GM12892 (cell line): ENCODE data around the gene FAM210B.

Source experiments
- POLR2A ChIP-seq: IDR thresholded peaks from 2 replicates; pipeline ENCODE4 v1.6.1; 2011; ENCODE audit warnings: low read depth, low read length, control low read depth
- POLR2AphosphoS5 ChIP-seq: IDR thresholded peaks from 2 replicates; pipeline ENCODE4 v1.6.1; 2011; ENCODE audit warnings: low read depth, low read length, control low read depth
- TAF1 ChIP-seq: IDR thresholded peaks from 2 replicates; pipeline ENCODE4 v1.6.1; 2011; ENCODE audit warnings: low read depth, mild to moderate bottlenecking, control low read depth, low read length, borderline replicate concordance

GRCh38 chr20:56358600-56359211 lies at the start of gene FAM210B:
- TF ChIP-seq POLR2AphosphoS5 (no peak), POLR2A (no peak), TAF1 (no peak)
